A549 (cell line): ENCODE measurements around the gene PLA2G2E. TPM values are rescaled to one million over a fixed set of nuclear protein-coding genes. Genes with fewer than 3 reads are reported as not detected.

Experiments
- ATAC-seq, 2 experiments: fragments of 200-7000 bp in 1 of 2; fragments of >200 bp in 1 of 2; cut with Nextera tagmentation in 1 of 2; cut with Tn5 transposase in 1 of 2; 3 replicates each; pipeline versions ENCODE4 v1.8.0 to v1.9.1; 2018 to 2020; ENCODE audit warnings: mild to moderate bottlenecking in 1 of 2, moderate library complexity in 1 of 2
- CTCF ChIA-PET: fragments of 300-600 bp; sonication (Branson Sonifier 250); formaldehyde crosslinking; extraction: SDS; loops from one replicate; lab custom pipeline; 2021; ENCODE audit warnings: antibody characterized with exemption, inconsistent platforms; lab: Yijun Ruan, JAX
- POLR2A ChIA-PET: fragments of 350-600 bp; formaldehyde crosslinking; extraction: SDS; loops from one replicate; lab custom pipeline; 2021; ENCODE audit warnings: antibody characterized with exemption, inconsistent platforms; lab: Yijun Ruan, JAX
- DNase-seq, 2 experiments: peaks; one replicate each; pipeline versions ENCODE4 v3.0.0 to v3.0.0-alpha.2; 2011 to 2016; ENCODE audit warnings: low read depth in 1 of 2, low spot score in 1 of 2
- FAIRE-seq: peaks from 2 replicates; lab custom pipeline; 2011; peaks lifted over from hg19 to GRCh38; lab: Jason Lieb, UNC
- H3K27ac ChIP-seq, 2 experiments: fragments of >200 bp; sonication (Bioruptor Twin); formaldehyde crosslinking; 3 replicates each; pipeline ENCODE4 v1.5.1; 2016 to 2017
- H3K4me1 ChIP-seq: fragments of >200 bp; sonication (Bioruptor Twin); formaldehyde crosslinking; 3 replicates; pipeline ENCODE4 v1.6.1; 2016
- H3K4me2 ChIP-seq: fragments of >200 bp; sonication (Bioruptor Twin); formaldehyde crosslinking; 3 replicates; pipeline ENCODE4 v1.6.1; 2016
- H3K4me3 ChIP-seq: fragments of >200 bp; sonication (Bioruptor Twin); formaldehyde crosslinking; 3 replicates; pipeline ENCODE4 v1.5.1; 2016
- H3K9me3 ChIP-seq: fragments of >200 bp; sonication (Bioruptor Twin); formaldehyde crosslinking; 3 replicates; pipeline ENCODE4 v1.6.1; 2016
- CBX2 ChIP-seq: fragments of 200-600 bp; sonication (generic); IDR thresholded peaks from 2 replicates; pipeline ENCODE4 v1.6.1; 2016; ENCODE audit warnings: low read depth, mild to moderate bottlenecking, borderline replicate concordance
- CEBPB ChIP-seq, 2 experiments: fragments of >200 bp in 1 of 2; sonication (Bioruptor Twin) in 1 of 2; formaldehyde crosslinking in 1 of 2; IDR thresholded peaks; 2 replicates each; pipeline ENCODE4 v1.6.1; 2012 to 2016
- CHD2 ChIP-seq: fragments of 150-350 bp; IDR thresholded peaks from 2 replicates; pipeline ENCODE4 v1.6.1; 2014; ENCODE audit warnings: low read length; ENCODE audit not compliant: partially characterized antibody
- FOSL2 ChIP-seq, 2 experiments: fragments of 450-650 bp in 1 of 2; fragments of >200 bp in 1 of 2; sonication (Bioruptor Twin) in 1 of 2; formaldehyde crosslinking; IDR thresholded peaks; 2 replicates each; pipeline versions ENCODE4 v1.5.0 to v1.6.1; 2016 to 2020; ENCODE audit warnings: mild to moderate bottlenecking in 1 of 2, moderate library complexity in 1 of 2
- HES2 ChIP-seq: fragments of >200 bp; sonication (Bioruptor Twin); formaldehyde crosslinking; IDR thresholded peaks from 2 replicates; pipeline ENCODE4 v1.6.1; 2016
- KDM1A ChIP-seq: fragments of 200-600 bp; sonication (generic); IDR thresholded peaks from 2 replicates; pipeline ENCODE4 v1.6.1; 2016; ENCODE audit warnings: low read depth, mild to moderate bottlenecking
- MAX ChIP-seq: IDR thresholded peaks from 2 replicates; pipeline ENCODE4 v1.6.1; 2012
- NFE2L2 ChIP-seq: fragments of 150-350 bp; conservative IDR thresholded peaks from 2 replicates; pipeline ENCODE4 v1.6.1; 2014; ENCODE audit warnings: low read length
- NR3C1 ChIP-seq: fragments of >200 bp; sonication (Bioruptor Twin); formaldehyde crosslinking; IDR thresholded peaks from 3 replicates; pipeline ENCODE4 v1.6.1; 2017
- PHF8 ChIP-seq: fragments of 200-600 bp; sonication (generic); IDR thresholded peaks from 2 replicates; pipeline ENCODE4 v1.6.1; 2016; ENCODE audit warnings: low read depth, mild to moderate bottlenecking, antibody characterized with exemption, moderate library complexity, borderline replicate concordance
- POLR2A ChIP-seq: IDR thresholded peaks from 2 replicates; pipeline ENCODE4 v1.6.1; 2012; ENCODE audit warnings: mild to moderate bottlenecking, low read length
- RCOR1 ChIP-seq: fragments of 150-350 bp; IDR thresholded peaks from 2 replicates; pipeline ENCODE4 v1.6.1; 2014; ENCODE audit warnings: antibody characterized with exemption, low read length, low read depth
- RFX5 ChIP-seq: fragments of 450-650 bp; IDR thresholded peaks from 2 replicates; pipeline ENCODE4 v1.7.1; 2014; ENCODE audit warnings: antibody characterized with exemption, mild to moderate bottlenecking, moderate library complexity
- RNF2 ChIP-seq: fragments of 200-600 bp; sonication (generic); IDR thresholded peaks from 2 replicates; pipeline ENCODE4 v1.6.1; 2016; ENCODE audit warnings: low read depth, mild to moderate bottlenecking, antibody characterized with exemption, moderate library complexity, borderline replicate concordance
- SMC3 ChIP-seq: fragments of >200 bp; sonication (Bioruptor Twin); formaldehyde crosslinking; IDR thresholded peaks from 3 replicates; pipeline ENCODE4 v1.6.1; 2018; ENCODE audit warnings: inconsistent platforms
- TFCP2L1 ChIP-seq: fragments of 250-450 bp; sonication (Bioruptor Pico); IDR thresholded peaks from 2 replicates; pipeline ENCODE4 v1.5.0; 2021; ENCODE audit warnings: mild to moderate bottlenecking
- ZC3H11A ChIP-seq: fragments of 450-650 bp; IDR thresholded peaks from 2 replicates; pipeline ENCODE4 v1.6.1; 2014; ENCODE audit warnings: antibody characterized with exemption, mild to moderate bottlenecking
- ZNF302 ChIP-seq: fragments of 250-450 bp; sonication (Bioruptor Pico); IDR thresholded peaks from 2 replicates; pipeline ENCODE4 v1.9.0; 2021; ENCODE audit warnings: inconsistent platforms, mild to moderate bottlenecking, moderate library complexity
- WGBS: methylation state at CpG from one replicate; pipeline ENCODE4 v1.1.6; 2017; ENCODE audit errors: missing lambda C conversion rate; 5-methylcytosine and 5-hydroxymethylcytosine counted together
- polyA plus RNA-seq, 4 experiments: library from polyadenylated mRNA; depleted of rRNA in 3 of 4; stranded (reverse); fragments of >200 nt; fragmentation: RNase III in 1 of 4; extraction: RNeasy Plus Mini Kit Qiagen cat#74134 plus additional on column Dnase treatment in 1 of 4; gene quantifications; 2 replicates in 3 of 4; 3 replicates in 1 of 4; pipeline ENCODE4 v1.2.3, GENCODE V29; 2011 to 2017
- TF ChIP-seq, protein P1 (sequence below): fragments of >200 bp; sonication (Bioruptor Twin); formaldehyde crosslinking; IDR thresholded peaks from 3 replicates; pipeline ENCODE4 v1.6.1; 2016
- TF ChIP-seq, protein P2 (sequence below): fragments of 450-650 bp; IDR thresholded peaks from 2 replicates; pipeline ENCODE4 v1.6.1; 2014; ENCODE audit warnings: antibody characterized with exemption

PLA2G2E gene
- polyA plus RNA-seq, 2 of the 4 experiments (the other 2 are of a cell fraction), result not detected

- TF ChIP-seq POLR2A, result no peak
- no peak for TF ChIP-seq NR3C1
- TF ChIP-seq CHD2, result no peak
- TF ChIP-seq, protein P1, sequence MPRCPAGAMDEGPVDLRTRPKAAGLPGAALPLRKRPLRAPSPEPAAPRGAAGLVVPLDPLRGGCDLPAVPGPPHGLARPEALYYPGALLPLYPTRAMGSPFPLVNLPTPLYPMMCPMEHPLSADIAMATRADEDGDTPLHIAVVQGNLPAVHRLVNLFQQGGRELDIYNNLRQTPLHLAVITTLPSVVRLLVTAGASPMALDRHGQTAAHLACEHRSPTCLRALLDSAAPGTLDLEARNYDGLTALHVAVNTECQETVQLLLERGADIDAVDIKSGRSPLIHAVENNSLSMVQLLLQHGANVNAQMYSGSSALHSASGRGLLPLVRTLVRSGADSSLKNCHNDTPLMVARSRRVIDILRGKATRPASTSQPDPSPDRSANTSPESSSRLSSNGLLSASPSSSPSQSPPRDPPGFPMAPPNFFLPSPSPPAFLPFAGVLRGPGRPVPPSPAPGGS, result no peak
- no peak for TF ChIP-seq KDM1A
- TF ChIP-seq RNF2, result no peak
- TF ChIP-seq ZNF302 (CRISPR knock-in tag), result no peak
- TF ChIP-seq RFX5, result no peak
- 61% methylated on average over 12 of the region's 12 CpGs for WGBS
- ChIA-PET CTCF (no interaction called here), POLR2A (no interaction called here)
- H3K27ac ChIP-seq, result no peak overlapping the region
- ATAC-seq, result no peak
- H3K4me3 ChIP-seq, result no peak overlapping the region
- no peaks in the 10 kb centered on the region for H3K9me3 ChIP-seq
- no peak for FAIRE-seq
- no peak for DNase-seq
- peaks cover 5% of the 10 kb centered on the region; the same call in 2 of the 3 replicates for H3K4me1 ChIP-seq
- H3K4me2 ChIP-seq, result no peak overlapping the region
Observed at GRCh38 chr1:19878637-19878985, 44.8 kb downstream of the PLA2G2E start.

DNA sequence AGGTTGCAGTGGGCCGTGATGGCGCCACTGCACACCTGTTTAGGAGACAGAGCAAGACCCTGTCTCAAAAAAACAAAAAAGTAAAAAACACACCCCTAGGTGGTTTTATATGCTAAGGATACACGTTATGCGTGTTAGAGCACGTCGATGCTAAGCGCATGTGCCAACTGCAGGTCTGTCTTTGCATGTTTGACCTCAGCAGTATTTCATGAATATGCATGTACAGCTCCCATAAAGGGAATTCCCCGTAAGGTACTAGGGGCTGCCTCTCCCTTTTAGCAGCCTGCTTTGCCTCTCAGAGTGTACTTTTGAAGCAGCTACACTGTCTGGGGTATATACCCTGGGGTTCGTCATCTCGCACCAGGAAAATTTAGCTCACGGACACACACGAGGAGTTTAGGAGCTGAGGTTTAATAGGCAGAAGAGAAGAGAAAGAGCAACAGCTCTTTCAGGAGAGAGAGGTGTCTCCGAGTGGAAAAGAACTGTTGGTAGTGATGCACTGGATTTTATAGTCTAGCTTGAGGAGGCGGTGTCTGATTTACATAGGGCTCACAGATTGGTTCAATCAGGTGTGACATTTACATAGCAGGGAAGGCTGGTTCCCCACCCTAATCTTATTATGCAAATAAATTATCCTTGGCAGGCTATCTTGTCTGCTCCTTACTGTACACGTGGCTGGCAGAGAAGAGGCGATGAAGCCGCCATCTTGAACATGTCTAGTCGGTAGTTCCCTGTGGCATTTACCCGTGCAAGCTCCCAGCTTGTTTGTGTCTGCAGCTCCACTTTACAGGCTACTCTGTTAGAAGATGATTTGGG, 45.4 kb downstream of the PLA2G2E start:
- POLR2A ChIA-PET, result no interaction called here
- no peak for FAIRE-seq
- Histone ChIP-seq H3K27ac (no peak overlapping the region), H3K4me1 (no peaks in the 10 kb centered on the region; the same call in 2 of the 3 replicates), H3K4me3 (no peak overlapping the region), H3K9me3 (no peaks in the 10 kb centered on the region), H3K4me2 (no peak overlapping the region)
- TF ChIP-seq FOSL2 (IDR thresholded peaks at IDR 0.05) (no peak), FOSL2 (CRISPR knock-in tag; IDR thresholded peaks at IDR 0.05) (no peak), NFE2L2 (no peak), CBX2 (no peak)
- CTCF ChIA-PET, result interaction anchor here (1.1 kb wide), 1 partner anchor 16 kb away, joined by 4 read pairs; no protein-coding TSS in a partner anchor
- no peak for ATAC-seq
- WGBS, result 75% methylated on average over 19 of the region's 19 CpGs
- no peak for DNase-seq

DNA sequence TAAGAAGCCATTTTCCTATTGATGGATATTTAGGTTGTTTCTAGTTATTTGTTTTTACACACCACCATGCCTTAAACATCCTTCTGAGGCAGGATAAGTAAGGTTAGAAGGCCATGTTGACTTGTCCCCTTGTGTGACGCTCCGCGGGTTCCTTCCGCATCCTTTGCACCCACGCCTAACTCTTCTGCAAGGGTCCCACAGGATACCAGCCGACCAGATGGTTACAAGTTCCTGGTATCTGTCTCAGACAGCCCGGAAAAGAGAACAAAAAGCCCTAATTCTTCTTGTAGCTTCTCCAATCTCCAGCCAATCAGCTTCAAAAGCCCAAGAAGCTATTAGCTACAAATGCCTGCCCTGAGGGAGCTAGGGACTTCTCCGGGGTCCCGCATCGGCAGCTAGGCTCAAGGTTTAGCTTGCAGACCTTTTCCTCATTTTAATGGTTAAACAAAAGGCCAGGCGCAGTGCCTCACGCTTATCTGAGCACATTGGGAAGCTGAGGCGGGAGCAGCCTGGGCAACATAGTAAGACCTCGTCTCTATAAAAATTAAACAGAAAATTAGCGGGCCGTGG, 46.2 kb downstream of the PLA2G2E start:
- 80% methylated on average over 16 of the region's 16 CpGs for whole genome bisulfite sequencing
- DNase-seq (no peak), ATAC-seq (no peak), FAIRE-seq (no peak)
- no peak overlapping the region for H3K4me2 ChIP-seq
- H3K27ac ChIP-seq, result no peak overlapping the region
- CTCF ChIA-PET, result interaction anchor here (1.1 kb wide), 1 partner anchor 17 kb away, joined by 4 read pairs; no protein-coding TSS in a partner anchor
- no peak overlapping the region for H3K4me3 ChIP-seq
- no peaks in the 10 kb centered on the region for H3K9me3 ChIP-seq
- no peaks in the 10 kb centered on the region; the same call in 2 of the 3 replicates for H3K4me1 ChIP-seq
- no peak for TF ChIP-seq FOSL2 (IDR thresholded peaks at IDR 0.05)
- TF ChIP-seq FOSL2 (CRISPR knock-in tag; IDR thresholded peaks at IDR 0.05), result no peak
- TF ChIP-seq, protein P1, result no peak
- no peak for TF ChIP-seq SMC3
- TF ChIP-seq, protein P2, sequence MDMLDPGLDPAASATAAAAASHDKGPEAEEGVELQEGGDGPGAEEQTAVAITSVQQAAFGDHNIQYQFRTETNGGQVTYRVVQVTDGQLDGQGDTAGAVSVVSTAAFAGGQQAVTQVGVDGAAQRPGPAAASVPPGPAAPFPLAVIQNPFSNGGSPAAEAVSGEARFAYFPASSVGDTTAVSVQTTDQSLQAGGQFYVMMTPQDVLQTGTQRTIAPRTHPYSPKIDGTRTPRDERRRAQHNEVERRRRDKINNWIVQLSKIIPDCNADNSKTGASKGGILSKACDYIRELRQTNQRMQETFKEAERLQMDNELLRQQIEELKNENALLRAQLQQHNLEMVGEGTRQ, result no peak
- TF ChIP-seq CEBPB (IDR thresholded peaks at IDR 0.05), result no peak
- no peak for TF ChIP-seq HES2
- TF ChIP-seq ZC3H11A, result no peak
- no peak for TF ChIP-seq RCOR1
- TF ChIP-seq TFCP2L1, result no peak
- TF ChIP-seq PHF8, result no peak
- no peak for TF ChIP-seq MAX
- TF ChIP-seq, all 56 proteins: peak for 0
- POLR2A ChIA-PET, result no interaction called here
